ENCODE measurements around the gene CHCHD6.

GRCh38 chr3:126773783-126774182 lies 69.7 kb downstream of the CHCHD6 start:
- TF ChIP-seq CTCF (IDR thresholded peaks at IDR 0.05; ENCODE audit: borderline replicate concordance, extremely low read depth, low read length, poor library complexity, severe bottlenecking) (no peak), EZH2 (IDR thresholded peaks at IDR 0.05; ENCODE audit: borderline replicate concordance, low read depth, low read length, severe bottlenecking) (no peak)

Measured in DND-41 (cell line).